ENCODE results near the gene RNF26.
A peak's percentile ranks its signal among the peaks of the same experiment; 100 is the strongest.

Gene RNF26

DNA sequence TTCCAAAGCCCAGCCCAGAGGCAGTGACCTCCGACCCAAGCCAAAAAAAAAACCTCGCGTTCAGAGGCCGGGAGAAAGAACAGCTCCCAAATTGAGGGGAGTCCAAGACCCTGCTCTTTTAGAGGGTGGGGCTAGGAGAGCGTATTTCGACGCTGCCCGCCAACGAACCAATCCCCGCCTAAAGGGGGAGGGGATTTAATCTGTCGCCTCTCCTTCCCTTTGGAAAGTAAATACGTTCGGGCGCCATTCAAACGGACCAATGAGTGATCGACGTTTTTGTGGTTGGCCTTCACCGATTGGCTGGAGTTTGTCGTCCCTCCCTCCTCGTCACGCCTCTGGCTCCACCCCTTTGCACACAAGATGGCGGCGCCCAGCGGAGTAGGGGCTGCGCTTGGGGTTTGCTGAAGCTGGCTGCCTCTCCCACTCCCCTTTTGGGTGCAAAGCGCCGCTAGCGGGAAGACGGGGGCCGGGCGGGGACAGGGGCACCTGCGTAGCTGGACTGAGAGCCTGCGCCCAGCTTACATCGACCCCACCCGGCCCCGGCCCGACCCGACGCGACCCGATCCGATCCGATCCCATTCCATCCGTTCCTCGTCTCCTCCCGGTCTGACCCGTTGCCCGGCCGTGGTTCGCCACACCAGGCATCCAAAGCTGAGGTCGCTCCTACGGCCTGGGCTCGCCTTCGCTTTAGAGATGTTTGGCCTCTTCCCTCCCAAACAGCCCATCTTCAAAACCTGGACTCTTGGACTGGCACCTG, at the start of gene RNF26:
RNF26 (plus strand) TSS at position 354 of the 757 bp plus-strand sequence. CDS start 596 bp downstream, outside the sequence.
- peak; percentile 94 for DNase-seq

- no peak for DNase-seq
Measured at GRCh38 chr11:119285431-119285830, 48.9 kb upstream of the RNF26 start.

DNA sequence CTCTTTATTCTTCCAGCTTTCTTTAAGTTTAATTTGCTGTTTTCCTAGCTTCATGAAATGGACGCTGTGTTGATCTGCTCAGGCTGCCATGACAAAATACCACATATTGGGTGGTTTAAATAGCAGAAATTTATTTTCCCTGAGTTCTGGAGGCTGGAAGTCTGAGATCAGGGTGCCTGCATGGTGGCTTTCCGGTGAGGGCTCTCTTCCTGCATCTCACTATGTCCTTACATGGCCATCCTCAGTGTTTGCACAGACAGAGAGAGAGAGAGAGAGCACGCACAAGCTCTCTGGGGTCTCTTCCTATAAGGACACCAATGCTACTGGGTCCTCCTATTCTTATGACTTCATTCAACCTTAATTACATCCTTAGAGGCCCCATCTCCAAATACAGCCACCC, 46.1 kb upstream of the RNF26 start:
- DNase-seq = no peak

GRCh38 chr11:119290894-119291497, 43.3 kb upstream of the RNF26 start:
- DNase-seq = no peak

GRCh38 chr11:119293461-119293860, 40.9 kb upstream of the RNF26 start:
- DNase-seq = no peak

GRCh38 chr11:119295178-119295577, 39.1 kb upstream of the RNF26 start:
- DNase-seq = no peak

GRCh38 chr11:119297938-119298337, 36.4 kb upstream of the RNF26 start:
- no peak for DNase-seq

DNA sequence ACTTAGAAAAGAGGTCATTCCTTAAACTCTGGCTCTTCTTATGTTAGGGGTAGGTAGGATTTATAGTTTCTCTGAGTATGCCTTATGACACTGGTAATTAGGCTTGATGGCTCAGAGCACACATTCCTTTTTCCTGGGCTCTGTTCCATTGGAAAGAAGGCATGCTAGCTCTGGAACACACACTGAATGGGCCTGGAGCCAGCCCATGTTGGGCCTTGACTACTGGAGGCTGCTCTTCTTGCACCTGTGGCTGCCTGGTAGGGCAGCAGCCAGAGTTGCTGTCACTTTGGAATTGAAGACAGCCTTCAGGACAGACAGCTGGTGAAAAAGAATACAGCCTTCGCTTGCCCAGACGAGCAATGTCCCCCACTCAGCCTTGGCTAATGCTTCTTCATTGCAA, 35.6 kb upstream of the RNF26 start:
- no peak for DNase-seq

- no peak for DNase-seq
Measured at GRCh38 chr11:119299416-119299815, 34.9 kb upstream of the RNF26 start.

- no peak for DNase-seq
Measured at GRCh38 chr11:119300198-119300964, 33.9 kb upstream of the RNF26 start.

DNA sequence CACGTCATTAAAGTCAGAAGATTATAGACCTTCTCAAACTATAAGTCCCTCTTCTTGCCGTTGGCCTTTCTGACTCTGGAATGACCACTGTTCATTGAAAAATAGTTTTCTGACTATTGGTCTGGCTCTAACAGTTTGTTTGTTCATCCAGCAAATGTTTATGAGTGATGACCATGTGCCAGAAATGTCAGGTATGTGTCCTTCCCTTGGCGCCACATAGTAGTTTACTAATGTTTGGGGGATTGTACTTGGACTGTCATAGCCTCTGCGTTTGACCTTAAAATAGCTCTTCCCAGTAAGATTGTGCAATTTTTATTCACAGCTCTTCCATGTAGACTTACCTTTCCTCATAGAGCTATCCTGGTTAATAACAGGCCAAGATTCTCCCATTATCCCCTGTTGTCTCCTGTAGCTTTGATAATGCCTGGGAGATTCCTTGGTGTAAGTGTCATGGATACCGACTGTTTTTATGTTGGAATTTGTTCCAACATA, 31.1 kb upstream of the RNF26 start:
- no peak for DNase-seq

GRCh38 chr11:119305556-119306372, 28.6 kb upstream of the RNF26 start:
- no peak for DNase-seq

DNA sequence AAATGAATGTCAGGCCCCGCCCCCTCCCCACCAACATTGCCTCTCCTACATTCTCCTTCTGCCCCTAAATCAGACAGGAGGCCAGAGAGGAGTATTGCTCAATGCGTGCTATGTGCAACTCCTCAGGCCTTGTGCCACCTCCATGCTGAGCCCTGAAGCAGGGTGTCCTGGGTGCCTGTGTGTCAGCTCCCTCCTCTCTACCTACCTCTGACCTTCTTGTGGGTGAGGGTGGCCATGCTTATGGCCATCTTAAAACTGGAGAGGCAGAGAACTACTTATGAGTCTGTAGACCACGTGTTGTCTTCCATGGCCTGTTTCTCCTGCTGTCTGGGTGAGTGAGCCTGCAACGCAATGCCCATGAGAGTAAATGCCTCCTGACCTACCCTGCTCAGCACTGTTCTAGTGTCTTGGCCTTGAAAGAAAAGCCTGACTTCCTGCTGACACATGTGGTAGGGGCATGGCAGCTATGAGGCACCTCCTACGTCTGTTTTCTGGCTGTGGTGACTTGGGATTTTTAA, 27.9 kb upstream of the RNF26 start:
- DNase-seq = no peak

GRCh38 chr11:119307219-119307618, 27.1 kb upstream of the RNF26 start:
- DNase-seq = no peak

GRCh38 chr11:119307974-119308373, 26.4 kb upstream of the RNF26 start:
- no peak for DNase-seq

- DNase-seq = no peak
Measured at GRCh38 chr11:119309411-119309810, 24.9 kb upstream of the RNF26 start.

- no peak for DNase-seq
Measured at GRCh38 chr11:119309953-119310681, 24.2 kb upstream of the RNF26 start.

DNA sequence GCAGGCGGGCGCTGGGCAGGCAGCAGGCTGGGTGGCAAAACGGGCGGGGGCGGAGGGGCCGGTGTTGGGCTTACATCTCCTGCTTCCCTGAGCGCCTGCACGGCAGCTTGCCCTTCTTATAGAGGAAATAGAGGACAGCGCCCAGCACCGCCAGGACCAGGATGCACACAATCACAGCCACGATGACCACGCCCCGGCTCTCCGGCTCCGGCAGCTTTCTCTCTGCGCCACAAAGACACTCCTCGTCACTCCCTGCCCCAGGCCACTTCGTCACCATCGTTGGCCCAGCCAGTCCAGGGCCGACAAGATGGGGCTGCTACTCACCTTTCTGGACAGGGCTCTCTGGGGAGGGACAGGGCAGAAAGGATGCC, 23.7 kb upstream of the RNF26 start:
- no peak for DNase-seq

DNA sequence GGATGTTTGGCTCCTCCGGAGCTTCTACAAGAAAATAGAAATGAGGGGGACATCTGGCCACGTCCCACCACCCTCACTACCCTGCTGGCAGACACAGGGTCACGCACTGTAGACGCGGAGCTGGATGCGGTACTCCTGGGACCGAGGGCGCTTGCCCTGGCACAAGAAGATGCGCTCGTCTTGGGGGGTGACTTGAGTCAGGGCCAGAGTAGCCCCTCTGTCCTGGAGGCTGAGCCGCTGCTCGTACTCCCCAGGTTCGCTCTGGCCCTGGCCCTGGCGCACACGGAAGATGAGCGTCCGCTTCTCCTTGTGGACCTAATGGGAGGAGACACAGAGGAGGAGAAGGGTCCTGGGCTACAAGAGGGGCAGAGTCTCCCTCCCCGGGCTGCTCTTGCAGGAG, 19.6 kb upstream of the RNF26 start:
- no peak for DNase-seq

DNA sequence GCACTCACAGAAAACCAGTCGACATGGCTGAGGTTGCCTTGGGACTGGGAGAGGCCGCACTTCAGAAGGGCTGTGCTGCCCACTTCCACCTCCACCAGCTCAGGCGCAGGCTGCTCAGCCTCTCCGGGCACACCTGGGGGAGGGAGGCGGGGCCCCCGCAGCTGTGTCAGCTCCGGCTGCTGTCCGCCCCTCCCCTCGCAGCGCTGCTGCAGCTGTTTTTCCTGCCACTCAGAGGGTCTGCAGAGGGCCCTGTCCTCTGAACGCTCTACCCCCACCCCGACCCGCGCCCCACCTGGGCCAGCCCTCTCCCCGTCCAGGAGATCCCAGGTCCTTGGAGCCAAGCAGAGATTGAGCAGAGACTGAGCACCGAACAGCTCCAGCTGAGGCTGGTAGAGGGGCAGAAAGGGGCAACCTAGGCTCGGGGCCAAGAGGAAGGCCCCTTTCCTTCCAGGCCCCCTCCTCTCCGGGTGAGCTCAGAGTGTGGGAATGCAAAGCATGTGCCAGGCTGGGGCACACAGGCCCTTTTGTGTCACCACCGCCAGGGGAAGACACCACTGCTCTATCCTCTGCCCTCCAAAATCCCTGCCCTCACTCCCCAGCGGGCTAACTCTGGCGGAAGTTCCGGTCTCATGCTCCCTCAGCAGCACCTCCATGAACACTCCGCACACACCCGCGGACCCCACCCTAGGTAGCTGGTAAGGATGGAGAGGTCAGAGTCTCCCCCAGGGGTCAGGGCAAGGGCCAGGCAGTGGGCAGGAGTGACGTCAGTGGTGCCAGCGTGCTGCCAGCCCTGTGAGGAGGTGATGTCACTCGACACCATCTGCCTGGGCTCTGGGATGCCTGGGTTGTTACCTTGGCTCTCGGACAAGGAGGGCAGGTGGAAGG, 19.0 kb upstream of the RNF26 start:
- no peak for DNase-seq
